BJ (cell line): Measurements from ENCODE around the gene GANC. TPM values are rescaled to one million over a fixed set of nuclear protein-coding genes. Genes with fewer than 3 reads are reported as not detected.

ENCODE experiments used
- CTCF ChIA-PET: fragments of 350-600 bp; formaldehyde crosslinking; extraction: SDS; loops from one replicate; lab custom pipeline; 2021; ENCODE audit warnings: antibody characterized with exemption, inconsistent platforms; lab: Yijun Ruan, JAX
- POLR2A ChIA-PET: fragments of 300-600 bp; sonication (Branson Sonifier 250); formaldehyde crosslinking; extraction: SDS; loops from one replicate; lab custom pipeline; 2021; ENCODE audit warnings: antibody characterized with exemption; lab: Charles Lee
- DNase-seq: peaks from one replicate; pipeline ENCODE4 v3.0.0-alpha.2; 2011; ENCODE audit warnings: low read depth
- H3K27me3 ChIP-seq: 2 replicates; pipeline ENCODE4 v1.6.0; 2011; ENCODE audit warnings: low read length; ENCODE audit not compliant: control insufficient read depth, insufficient read depth
- H3K36me3 ChIP-seq: 2 replicates; pipeline ENCODE4 v1.5.1; 2011; ENCODE audit warnings: low read length; ENCODE audit not compliant: control insufficient read depth, insufficient read depth
- H3K4me3 ChIP-seq: 2 replicates; pipeline ENCODE4 v1.5.1; 2011; ENCODE audit warnings: low read depth, mild to moderate bottlenecking, control low read depth, low read length
- polyA plus RNA-seq: library from polyadenylated mRNA; depleted of rRNA; stranded (reverse); fragments of >200 nt; gene quantifications from 2 replicates; pipeline ENCODE4 v1.2.3, GENCODE V29; 2011
- TF ChIP-seq, protein P1 (sequence below): IDR thresholded peaks from 2 replicates; pipeline ENCODE4 v1.5.1; 2011; ENCODE audit warnings: low read depth, mild to moderate bottlenecking, control low read depth, inconsistent platforms, low read length, moderate library complexity; ENCODE audit not compliant: insufficient read depth

The GANC gene
- polyA plus RNA-seq, 1 experiment = 12.9 TPM

DNA sequence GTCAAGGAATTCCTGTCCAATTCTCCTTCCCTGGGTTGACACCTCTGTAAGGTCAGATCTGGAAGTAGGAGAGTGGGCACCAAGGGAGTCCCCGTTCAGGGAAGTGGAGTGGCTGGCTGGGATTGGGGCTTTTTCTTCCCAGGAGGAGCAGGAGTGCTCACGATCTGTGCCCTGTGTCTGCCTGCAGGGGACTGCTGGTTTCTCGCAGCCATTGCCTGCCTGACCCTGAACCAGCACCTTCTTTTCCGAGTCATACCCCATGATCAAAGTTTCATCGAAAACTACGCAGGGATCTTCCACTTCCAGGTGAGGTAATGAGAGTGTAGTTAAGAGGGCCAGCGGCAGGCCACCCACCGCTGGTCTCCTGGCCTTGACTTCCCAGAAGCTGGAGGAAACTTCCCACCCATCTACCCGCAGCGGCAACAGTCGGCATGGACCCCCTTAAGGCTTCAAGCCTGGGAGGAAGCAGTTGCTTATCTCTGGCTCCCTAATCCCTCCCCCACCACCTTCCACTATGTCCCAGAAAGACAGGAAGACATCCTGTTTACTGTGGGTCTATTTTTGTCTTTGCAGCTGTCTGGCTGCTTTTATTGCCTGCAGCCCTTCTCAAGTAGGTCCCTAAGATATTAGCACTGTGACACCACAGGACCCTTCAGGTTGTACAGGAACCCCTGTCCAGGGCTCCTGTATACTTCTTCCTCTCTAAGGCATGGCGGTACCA lies 113.1 kb downstream of the GANC start:
- H3K36me3 ChIP-seq = no peaks in the 10 kb centered on the region
- TF ChIP-seq, protein P1, sequence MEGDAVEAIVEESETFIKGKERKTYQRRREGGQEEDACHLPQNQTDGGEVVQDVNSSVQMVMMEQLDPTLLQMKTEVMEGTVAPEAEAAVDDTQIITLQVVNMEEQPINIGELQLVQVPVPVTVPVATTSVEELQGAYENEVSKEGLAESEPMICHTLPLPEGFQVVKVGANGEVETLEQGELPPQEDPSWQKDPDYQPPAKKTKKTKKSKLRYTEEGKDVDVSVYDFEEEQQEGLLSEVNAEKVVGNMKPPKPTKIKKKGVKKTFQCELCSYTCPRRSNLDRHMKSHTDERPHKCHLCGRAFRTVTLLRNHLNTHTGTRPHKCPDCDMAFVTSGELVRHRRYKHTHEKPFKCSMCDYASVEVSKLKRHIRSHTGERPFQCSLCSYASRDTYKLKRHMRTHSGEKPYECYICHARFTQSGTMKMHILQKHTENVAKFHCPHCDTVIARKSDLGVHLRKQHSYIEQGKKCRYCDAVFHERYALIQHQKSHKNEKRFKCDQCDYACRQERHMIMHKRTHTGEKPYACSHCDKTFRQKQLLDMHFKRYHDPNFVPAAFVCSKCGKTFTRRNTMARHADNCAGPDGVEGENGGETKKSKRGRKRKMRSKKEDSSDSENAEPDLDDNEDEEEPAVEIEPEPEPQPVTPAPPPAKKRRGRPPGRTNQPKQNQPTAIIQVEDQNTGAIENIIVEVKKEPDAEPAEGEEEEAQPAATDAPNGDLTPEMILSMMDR = no peak
- H3K4me3 ChIP-seq = no peak overlapping the region
- DNase-seq = no peak
- H3K27me3 ChIP-seq = no peaks in the 10 kb centered on the region; the same call in 1 of the 2 replicates
- ChIA-PET CTCF (interaction anchor here (0.6 to 1.8 kb wide), 19 partner anchors 8 to 163 kb away, joined by 3 to 9 read pairs (median 3); no protein-coding TSS in a partner anchor), POLR2A (no interaction called here)

DNA sequence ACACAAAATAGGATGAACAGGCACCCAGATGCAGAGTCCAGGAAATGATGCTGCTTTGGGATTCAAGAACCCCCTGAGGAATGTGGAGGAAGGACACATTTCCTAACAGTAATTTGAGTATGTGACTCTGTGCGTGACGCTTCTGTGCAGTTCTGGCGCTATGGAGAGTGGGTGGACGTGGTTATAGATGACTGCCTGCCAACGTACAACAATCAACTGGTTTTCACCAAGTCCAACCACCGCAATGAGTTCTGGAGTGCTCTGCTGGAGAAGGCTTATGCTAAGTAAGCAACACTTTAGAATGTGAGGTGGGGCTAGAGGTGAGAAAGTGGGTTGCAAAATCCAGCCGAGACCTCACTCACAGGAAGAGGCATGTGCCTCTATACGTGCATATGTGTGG lies 114.6 kb downstream of the GANC start:
- Histone ChIP-seq H3K4me3 (no peak overlapping the region), H3K27me3 (no peaks in the 10 kb centered on the region; the same call in 1 of the 2 replicates), H3K36me3 (no peaks in the 10 kb centered on the region)
- TF ChIP-seq, protein P1 = no peak
- ChIA-PET POLR2A (no interaction called here), CTCF (interaction anchor here (0.8 to 1.5 kb wide), 4 partner anchors 10 to 25 kb away, joined by 3 to 5 read pairs (median 3); no protein-coding TSS in a partner anchor)
- DNase-seq = no peak

DNA sequence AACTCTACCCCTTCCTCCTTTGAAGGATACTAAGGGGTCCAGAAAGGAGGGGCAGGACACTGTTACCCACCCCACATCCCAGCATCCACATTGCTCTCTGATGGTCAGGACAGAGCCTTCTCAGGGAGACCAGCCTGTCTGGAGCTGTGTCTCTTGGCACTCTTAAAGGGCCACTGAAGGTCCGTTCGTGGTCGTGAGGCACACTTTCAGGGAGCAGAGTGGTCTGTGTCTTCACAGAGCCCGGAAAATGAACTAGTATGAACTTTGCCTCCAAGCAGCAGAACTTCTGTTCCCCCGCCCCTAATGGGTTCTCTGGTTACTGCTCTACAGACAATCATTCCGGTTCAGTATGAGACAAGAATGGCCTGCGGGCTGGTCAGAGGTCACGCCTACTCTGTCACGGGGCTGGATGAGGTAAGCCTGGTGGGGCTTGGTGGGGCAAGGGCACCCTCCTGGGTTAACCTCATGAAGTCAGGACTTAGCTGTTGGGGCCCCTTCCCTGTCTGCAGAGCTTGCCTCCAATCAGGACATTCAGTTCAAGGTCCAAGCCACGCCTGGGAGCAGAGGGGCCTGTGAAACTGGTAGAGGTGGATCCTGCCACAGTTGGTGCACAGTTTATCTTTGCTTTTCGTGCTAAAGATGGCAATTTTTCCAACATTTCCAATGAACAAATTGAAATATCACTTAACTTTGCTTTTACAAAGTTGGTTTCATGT lies 119.5 kb downstream of the GANC start:
- CTCF ChIA-PET = interaction anchor here (0.7 kb wide), 1 partner anchor 31 kb away, joined by 3 read pairs; no protein-coding TSS in a partner anchor

DNA sequence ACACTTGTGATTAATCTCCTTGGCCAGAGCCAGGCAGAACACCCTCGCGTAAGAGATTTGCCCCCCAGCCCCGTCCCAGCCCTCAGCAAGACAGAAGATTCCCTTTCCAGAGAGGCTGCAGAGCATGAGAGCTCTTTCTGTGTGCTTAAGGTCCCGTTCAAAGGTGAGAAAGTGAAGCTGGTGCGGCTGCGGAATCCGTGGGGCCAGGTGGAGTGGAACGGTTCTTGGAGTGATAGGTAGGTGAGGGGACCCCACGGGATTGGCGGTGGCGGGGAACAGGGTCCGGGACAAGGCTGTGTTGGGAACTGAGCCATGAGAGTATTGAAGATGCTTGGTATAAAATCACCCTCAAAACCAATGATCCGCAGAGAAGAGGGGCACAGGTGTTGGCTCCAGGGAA lies 121.1 kb downstream of the GANC start:
- DNase-seq = no peak
- TF ChIP-seq, protein P1 = no peak
- CTCF ChIA-PET = interaction anchor here (0.6 to 1.1 kb wide), 3 partner anchors 9 to 122 kb away, joined by 3 to 6 read pairs (median 3); no protein-coding TSS in a partner anchor
- POLR2A ChIA-PET = interaction anchor here (0.6 kb wide), 1 partner anchor 39 kb away, joined by 6 read pairs; no protein-coding TSS in a partner anchor
- H3K36me3 ChIP-seq = no peaks in the 10 kb centered on the region
- H3K4me3 ChIP-seq = no peak overlapping the region
- no peaks in the 10 kb centered on the region for H3K27me3 ChIP-seq

More for the DNA sequence above, 119.5 kb downstream of the GANC start:
- Histone ChIP-seq H3K4me3 (no peak overlapping the region), H3K27me3 (no peaks in the 10 kb centered on the region; the same call in 1 of the 2 replicates), H3K36me3 (no peaks in the 10 kb centered on the region)
- POLR2A ChIA-PET = no interaction called here
- TF ChIP-seq, protein P1 = no peak
- no peak for DNase-seq

DNA sequence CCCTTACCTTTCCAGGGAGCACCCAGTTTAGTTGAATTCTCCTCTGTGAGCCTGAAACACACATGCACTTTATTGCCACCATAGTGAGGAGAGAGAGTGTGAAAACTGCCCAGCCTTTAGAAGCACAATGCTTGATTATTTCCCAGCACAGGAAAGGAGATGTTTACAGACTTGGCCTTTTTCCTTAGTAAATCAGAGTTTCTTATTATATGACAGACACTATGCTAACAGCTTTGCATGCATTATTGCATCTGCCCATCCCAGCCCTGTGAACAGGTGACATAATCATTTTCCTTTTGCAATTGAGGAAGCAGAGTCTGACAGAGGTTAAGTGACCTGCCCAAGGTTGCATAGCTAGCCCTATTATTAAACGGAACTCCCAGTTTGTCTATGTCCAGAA lies 122.8 kb downstream of the GANC start:
- no peaks in the 10 kb centered on the region for H3K27me3 ChIP-seq
- no peaks in the 10 kb centered on the region for H3K36me3 ChIP-seq
- ChIA-PET POLR2A (no interaction called here), CTCF (interaction anchor here (1.4 kb wide), 1 partner anchor 11 kb away, joined by 5 read pairs; no protein-coding TSS in a partner anchor)
- TF ChIP-seq, protein P1 = no peak
- no peak for DNase-seq
- no peak overlapping the region for H3K4me3 ChIP-seq
